Small intestine (tissue), 7 donors: ENCODE results near the gene STARD9. TPM values are rescaled to one million over a fixed set of nuclear protein-coding genes. Genes with fewer than 3 reads are reported as not detected.
"Not testable (repeated sequence)": the region's sequence is repeated elsewhere in the genome, so short reads cannot be mapped to it uniquely, and the experiment has no call there.

ENCODE experiments used
- DNase-seq, 2 donors: peaks; one replicate each; pipeline versions ENCODE4 v3.0.0 to v3.0.0-alpha.2; 2013
- FAIRE-seq: peaks from 2 replicates; lab custom pipeline; 2012; peaks lifted over from hg19 to GRCh38; lab: Jason Lieb, UNC
- H3K27ac ChIP-seq, 3 donors: one replicate each; pipeline ENCODE4 v1.5.1; 2013; ENCODE audit warnings: low read length in 2 of 3, mild to moderate bottlenecking in 2 of 3, control low read depth in 1 of 3, inconsistent platforms in 1 of 3, low read depth in 1 of 3, moderate library complexity in 1 of 3
- H3K27me3 ChIP-seq, 3 donors: one replicate each; pipeline ENCODE4 v1.6.1; 2013; ENCODE audit warnings: low read length in 3 of 3, inconsistent platforms in 1 of 3; ENCODE audit not compliant: control insufficient read depth in 3 of 3, insufficient read depth in 3 of 3
- H3K36me3 ChIP-seq, 3 donors: one replicate each; pipeline ENCODE4 v1.6.1; 2013; ENCODE audit warnings: low read length in 3 of 3, inconsistent platforms in 1 of 3, low read depth in 1 of 3, mild to moderate bottlenecking in 1 of 3, moderate library complexity in 1 of 3; ENCODE audit not compliant: control insufficient read depth in 3 of 3, insufficient read depth in 2 of 3
- H3K4me1 ChIP-seq, 3 donors: one replicate each; pipeline ENCODE4 v1.6.1; 2013; ENCODE audit warnings: low read length in 2 of 3, inconsistent platforms in 1 of 3, low read depth in 1 of 3, mild to moderate bottlenecking in 1 of 3, moderate library complexity in 1 of 3; ENCODE audit not compliant: control insufficient read depth in 3 of 3, insufficient read depth in 2 of 3
- H3K4me3 ChIP-seq, 3 donors: one replicate each; pipeline ENCODE4 v1.5.1; 2013; ENCODE audit warnings: low read length in 3 of 3, control low read depth in 1 of 3, inconsistent platforms in 1 of 3, low read depth in 1 of 3, mild to moderate bottlenecking in 1 of 3, moderate library complexity in 1 of 3
- H3K9me3 ChIP-seq, 2 donors: one replicate each; pipeline ENCODE4 v1.6.1; 2013; ENCODE audit warnings: low read depth in 1 of 2, low read length in 1 of 2; ENCODE audit not compliant: control insufficient read depth in 2 of 2, insufficient read depth in 1 of 2
- WGBS, 3 donors: extraction: QIAGEN DNeasy Blood & Tissue Kit; methylation state at CpG; one replicate each; pipeline ENCODE4 v1.1.7; 2013; 5-methylcytosine and 5-hydroxymethylcytosine counted together
- polyA plus RNA-seq, 4 donors: library from polyadenylated mRNA; stranded (reverse) in 3 of 4; unstranded in 1 of 4; fragments of 200-250 nt in 3 of 4; fragments of 120-200 nt in 1 of 4; gene quantifications; one replicate each; pipeline versions ENCODE4 v1.2.1 to v1.2.3, GENCODE V29; 2013
- donor health status: healthy with polysubstance abuse.
- donor health status: control.
- donor health status: control.
- donor health status: Bipolar disorder and iron deficiency.
- donor health status: healthy.

STARD9 gene
- polyA plus RNA-seq, 4 donors: under 0.01 to 5.0 (median 1.9) TPM

GRCh38 chr15:42742149-42742548 is 166.7 kb downstream of the STARD9 start:
- 92 to 99% (median 99%) methylated on average over 4 of the region's 4 CpGs for WGBS, 3 donors
- Histone ChIP-seq H3K27me3 (no peaks in the 10 kb centered on the region), H3K27ac (no peak overlapping the region), H3K36me3 (peaks cover 0 to 5% (median 0%) of the 10 kb centered on the region in 3 donors), H3K9me3 (no peaks in the 10 kb centered on the region), H3K4me3 (no peak overlapping the region), H3K4me1 (peaks cover 0 to 2% (median 1%) of the 10 kb centered on the region in 3 donors)
- FAIRE-seq (no peak), DNase-seq (no peak)

- Histone ChIP-seq H3K4me3 (no peak overlapping the region), H3K27ac (no peak overlapping the region), H3K36me3 (peaks cover 0 to 5% (median 0%) of the 10 kb centered on the region in 3 donors), H3K4me1 (no peaks in the 10 kb centered on the region), H3K9me3 (no peaks in the 10 kb centered on the region), H3K27me3 (no peaks in the 10 kb centered on the region)
- 93 to 97% (median 97%) methylated on average over 1 of the region's 1 CpG for WGBS, 3 donors
- DNase-seq (no peak), FAIRE-seq (no peak)
Observed at GRCh38 chr15:42744195-42744594, 168.8 kb downstream of the STARD9 start.

DNA sequence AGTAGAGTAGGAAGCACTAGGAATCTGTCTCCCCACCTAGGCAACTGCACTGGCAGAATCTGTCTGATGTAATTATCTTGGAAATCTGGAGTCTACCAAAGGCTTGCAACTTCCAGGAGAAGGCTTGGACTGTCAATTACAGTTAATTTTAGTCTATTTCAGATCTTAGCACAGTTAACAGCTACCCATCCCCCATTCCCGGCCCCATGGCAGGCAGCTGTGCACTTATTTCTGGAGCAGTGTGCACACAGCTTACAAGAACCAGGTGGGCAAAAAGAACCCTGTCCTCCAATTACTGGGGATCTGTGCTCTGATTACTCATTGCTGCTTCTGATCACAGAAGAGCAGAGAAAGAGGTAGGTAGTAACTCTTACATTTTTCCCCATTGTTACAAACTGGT is 173.9 kb downstream of the STARD9 start:
- H3K36me3 ChIP-seq: peaks cover 0 to 13% (median 4%) of the 10 kb centered on the region in 3 donors
- H3K4me1 ChIP-seq: no peaks in the 10 kb centered on the region
- H3K4me3 ChIP-seq: no peak overlapping the region
- no peaks in the 10 kb centered on the region for H3K27me3 ChIP-seq
- WGBS, 3 donors: 92 to 94% (median 93%) methylated on average over 1 of the region's 1 CpG
- no peak overlapping the region for H3K27ac ChIP-seq
- DNase-seq: no peak
- FAIRE-seq: no peak
- peaks cover 1 to 6% of the 10 kb centered on the region in 2 donors for H3K9me3 ChIP-seq

DNA sequence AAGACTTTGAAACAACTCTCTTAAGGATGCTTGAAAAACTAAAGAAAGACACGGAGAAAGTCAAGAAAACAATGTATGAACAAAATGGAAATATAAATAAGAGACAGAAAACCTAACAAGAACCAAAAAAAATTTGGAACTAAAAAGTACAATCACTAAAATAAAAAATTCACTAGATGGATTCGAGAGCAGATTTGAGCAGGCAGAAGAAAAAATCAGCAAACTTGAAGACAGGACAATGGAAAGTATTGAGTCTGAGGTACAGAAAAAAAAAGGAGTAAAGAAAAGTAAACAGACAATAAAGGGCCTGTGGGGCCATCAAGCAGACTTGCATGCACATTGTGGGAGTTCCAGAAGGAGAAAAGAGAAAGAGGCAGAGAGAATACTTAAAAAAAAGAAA is 174.9 kb downstream of the STARD9 start:
- no peak overlapping the region for H3K27ac ChIP-seq
- DNase-seq (no peak), FAIRE-seq (no peak)
- 92 to 95% (median 94%) methylated on average over 2 of the region's 2 CpGs for WGBS, 3 donors
- peaks cover 1 to 6% of the 10 kb centered on the region in 2 donors for H3K9me3 ChIP-seq
- H3K36me3 ChIP-seq: peaks cover 0 to 13% (median 4%) of the 10 kb centered on the region in 3 donors
- H3K27me3 ChIP-seq: no peaks in the 10 kb centered on the region
- no peaks in the 10 kb centered on the region for H3K4me1 ChIP-seq
- H3K4me3 ChIP-seq: no peak overlapping the region

DNA sequence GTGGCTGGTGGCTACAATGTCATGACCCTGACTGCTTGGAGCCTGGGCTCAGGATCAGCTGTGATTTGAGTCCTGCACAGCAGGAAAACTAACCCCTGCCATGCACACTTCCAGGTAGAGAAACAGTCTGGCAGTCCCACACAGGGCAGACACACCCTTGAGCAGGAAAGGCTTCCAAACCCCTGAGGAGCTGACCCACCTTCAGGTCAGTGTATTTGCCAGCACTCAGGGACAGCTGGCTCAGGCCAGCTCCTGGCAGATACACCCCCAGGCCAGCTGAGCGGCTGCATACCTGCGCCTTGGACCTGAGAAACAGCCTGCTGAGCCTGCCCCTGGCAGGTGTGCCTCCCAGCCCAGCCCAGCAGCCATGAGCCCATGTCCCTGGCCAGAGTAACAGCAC is 183.7 kb downstream of the STARD9 start:
- WGBS, 3 donors: 94 to 96% (median 96%) methylated on average over 2 of the region's 2 CpGs

DNA sequence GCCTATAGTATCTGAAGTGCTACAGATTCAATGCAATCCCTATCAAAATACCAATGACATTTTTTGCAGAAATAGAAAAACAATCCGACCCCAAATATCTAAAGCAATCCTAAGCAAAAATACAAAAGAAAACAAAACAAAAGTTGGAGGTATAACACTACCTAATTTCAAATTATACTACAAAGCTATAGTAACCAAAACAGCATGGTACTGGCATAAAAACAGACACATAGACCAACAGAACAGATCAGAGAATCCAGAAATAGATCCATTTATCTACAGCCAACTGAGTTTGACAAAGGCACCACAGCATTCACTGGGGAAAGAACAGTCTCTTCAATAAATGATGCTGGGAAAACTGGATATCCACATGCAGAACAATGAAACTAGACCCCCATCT is 185.4 kb downstream of the STARD9 start:
- FAIRE-seq (no peak), DNase-seq (no peak)
- Histone ChIP-seq H3K27me3 (no peaks in the 10 kb centered on the region), H3K9me3 (peaks cover 0 to 29% of the 10 kb centered on the region in 2 donors), H3K27ac (no peak overlapping the region), H3K4me1 (no peaks in the 10 kb centered on the region), H3K4me3 (no peak overlapping the region), H3K36me3 (peaks cover 0 to 2% (median 0%) of the 10 kb centered on the region in 3 donors)
- 92 to 98% (median 94%) methylated on average over 1 of the region's 1 CpG for WGBS, 3 donors

More for the DNA sequence above, 183.7 kb downstream of the STARD9 start:
- Histone ChIP-seq H3K9me3 (peaks cover 0 to 22% of the 10 kb centered on the region in 2 donors), H3K27me3 (no peaks in the 10 kb centered on the region), H3K36me3 (peaks cover 0 to 2% (median 0%) of the 10 kb centered on the region in 3 donors), H3K4me3 (no peak overlapping the region), H3K4me1 (no peaks in the 10 kb centered on the region), H3K27ac (no peak overlapping the region)
- FAIRE-seq (no peak), DNase-seq (no peak)

DNA sequence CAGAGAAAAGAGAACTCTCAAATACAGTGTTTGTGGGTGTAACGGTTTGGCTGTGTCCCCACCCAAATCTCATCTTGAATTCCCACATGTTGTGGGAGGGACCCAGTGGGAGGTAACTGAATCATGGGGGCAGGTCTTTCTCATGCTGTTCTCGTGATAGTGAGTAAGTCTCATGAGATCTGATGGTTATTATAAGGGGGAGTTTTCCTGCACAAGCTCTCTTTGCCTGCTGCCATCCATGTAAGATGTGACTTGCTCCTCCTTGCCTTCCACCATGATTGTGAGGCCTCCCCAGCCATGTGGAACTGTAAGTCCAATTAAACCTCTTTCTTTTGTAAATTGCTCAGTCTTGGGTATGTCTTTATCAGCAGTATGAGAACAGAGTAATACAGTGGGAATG is 186.4 kb downstream of the STARD9 start:
- not testable (repeated sequence) for DNase-seq, H3K4me3 ChIP-seq, H3K36me3 ChIP-seq, H3K4me1 ChIP-seq, H3K27ac ChIP-seq, FAIRE-seq, H3K27me3 ChIP-seq
- 89 to 98% (median 91%) methylated on average over 2 of the region's 2 CpGs for WGBS, 3 donors
- H3K9me3 ChIP-seq: peaks cover 0 to 29% of the 10 kb centered on the region in 2 donors

DNA sequence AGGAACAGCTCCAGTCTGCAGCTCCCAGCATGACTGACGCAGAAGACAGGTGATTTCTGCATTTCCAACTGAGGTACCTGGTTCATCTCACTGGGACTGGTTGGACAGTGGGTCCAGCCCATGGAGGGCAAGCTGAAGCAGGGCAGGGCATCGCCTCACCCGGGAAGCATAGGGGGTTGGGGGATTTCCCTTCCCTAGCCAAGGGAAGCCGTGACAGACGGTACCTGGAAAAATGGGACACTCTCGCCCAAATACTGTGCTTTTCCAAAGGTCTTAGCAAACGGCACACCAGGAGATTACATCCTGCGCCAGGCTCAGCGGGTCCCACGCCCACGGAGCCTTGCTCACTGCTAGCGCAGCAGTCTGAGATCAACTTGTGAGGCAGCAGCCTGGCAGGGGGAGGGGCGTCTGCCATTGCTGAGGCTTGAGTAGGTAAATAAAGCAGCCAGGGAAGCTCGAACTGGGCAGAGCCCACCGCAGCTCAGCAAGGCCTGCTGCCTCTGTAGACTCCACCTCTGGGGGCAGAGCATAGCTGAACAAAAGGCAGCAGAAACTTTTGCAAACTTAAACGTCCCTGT is 188.8 kb downstream of the STARD9 start:
- FAIRE-seq, H3K27ac ChIP-seq, H3K4me1 ChIP-seq, H3K4me3 ChIP-seq, H3K36me3 ChIP-seq, H3K27me3 ChIP-seq, DNase-seq: not testable (repeated sequence)
- WGBS, 3 donors: 83 to 93% (median 91%) methylated on average over 16 of the region's 16 CpGs
- H3K9me3 ChIP-seq: peaks cover 0 to 22% of the 10 kb centered on the region in 2 donors

- not testable (repeated sequence) for H3K4me3 ChIP-seq, FAIRE-seq, H3K36me3 ChIP-seq, DNase-seq, H3K27me3 ChIP-seq, H3K4me1 ChIP-seq, H3K27ac ChIP-seq
- H3K9me3 ChIP-seq: peaks cover 0 to 16% of the 10 kb centered on the region in 2 donors
- 93 to 98% (median 97%) methylated on average over 4 of the region's 4 CpGs for WGBS, 3 donors
Observed at GRCh38 chr15:42766109-42766508, 190.7 kb downstream of the STARD9 start.
